ENCODE data around the gene PPCS.

GRCh38 chr1:42477775-42478174 lies 21.4 kb downstream of the PPCS start:
- TF ChIP-seq POLR2AphosphoS5 (IDR thresholded peaks at IDR 0.05; ENCODE audit: borderline replicate concordance, low read depth, low read length) (no peak), EZH2 (IDR thresholded peaks at IDR 0.05) (no peak)

Data from SK-N-MC (cell line).